HG03108 (cell line): Measurements from ENCODE around the gene MED28.
"Not testable (repeated sequence)": the region's sequence is repeated elsewhere in the genome, so short reads cannot be mapped to it uniquely, and the experiment has no call there.

Source experiments
- ATAC-seq: cut with Tn5 transposase; IDR thresholded peaks from one replicate; pipeline ENCODE4 v1.9.1; 2021; ENCODE audit warnings: moderate library complexity; ENCODE audit not compliant: unreplicated experiment

MED28 gene

DNA sequence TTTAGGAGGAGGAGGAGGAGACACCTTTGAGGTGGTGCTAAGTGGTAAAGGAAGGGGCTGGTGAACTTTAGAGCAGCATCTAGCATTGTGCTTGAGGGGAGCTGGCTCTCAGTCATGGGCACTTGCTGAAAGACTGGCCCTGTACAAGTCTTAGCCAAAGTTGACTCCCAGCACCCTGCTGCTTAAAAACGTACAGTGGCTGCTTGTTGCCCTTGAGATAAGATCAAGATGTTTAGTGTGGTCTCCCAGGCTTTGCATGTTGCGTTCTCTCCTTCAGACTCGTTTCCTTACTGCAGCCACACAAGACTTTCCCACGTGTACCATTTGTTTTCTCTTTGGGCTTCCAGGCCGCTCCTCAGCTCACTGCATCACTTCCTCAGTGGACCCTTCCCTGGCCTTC, 1.8 kb downstream of the MED28 start:
- no peak for ATAC-seq

- ATAC-seq: no peak
These were observed 4.5 kb downstream of the MED28 start for GRCh38 chr4:17618926-17619325.

DNA sequence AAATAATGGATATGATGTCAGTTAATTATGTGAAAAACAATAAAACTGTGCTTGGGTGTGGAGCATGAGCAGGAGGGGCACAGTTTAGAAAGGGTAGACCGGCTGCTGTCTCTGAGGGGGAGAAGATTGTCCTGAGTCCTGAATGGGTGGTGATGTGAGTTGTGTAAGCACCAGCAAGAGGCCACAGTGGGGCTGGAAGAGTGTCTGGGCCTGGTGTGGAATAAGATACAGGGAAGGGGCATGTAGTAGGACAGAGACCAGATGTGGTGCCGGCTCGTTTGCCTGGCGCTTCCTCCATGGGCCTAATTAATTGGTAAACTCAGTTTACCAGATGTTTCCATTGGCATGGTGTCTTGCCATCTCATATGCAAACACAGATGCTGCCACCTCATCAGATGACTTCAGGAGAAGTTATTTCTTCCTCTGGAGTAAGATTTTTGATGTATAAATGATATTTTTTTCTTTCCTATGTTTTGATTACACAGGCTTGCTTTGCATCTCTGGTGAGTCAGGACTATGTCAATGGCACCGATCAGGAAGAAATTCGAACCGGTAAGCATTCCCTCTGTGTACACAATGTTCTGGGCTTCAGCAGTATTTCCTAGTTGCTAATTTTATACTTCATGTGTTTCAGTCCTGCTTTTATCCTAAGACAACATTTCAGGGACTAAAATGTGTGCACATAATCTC, 5.1 kb downstream of the MED28 start:
- ATAC-seq: no peak

DNA sequence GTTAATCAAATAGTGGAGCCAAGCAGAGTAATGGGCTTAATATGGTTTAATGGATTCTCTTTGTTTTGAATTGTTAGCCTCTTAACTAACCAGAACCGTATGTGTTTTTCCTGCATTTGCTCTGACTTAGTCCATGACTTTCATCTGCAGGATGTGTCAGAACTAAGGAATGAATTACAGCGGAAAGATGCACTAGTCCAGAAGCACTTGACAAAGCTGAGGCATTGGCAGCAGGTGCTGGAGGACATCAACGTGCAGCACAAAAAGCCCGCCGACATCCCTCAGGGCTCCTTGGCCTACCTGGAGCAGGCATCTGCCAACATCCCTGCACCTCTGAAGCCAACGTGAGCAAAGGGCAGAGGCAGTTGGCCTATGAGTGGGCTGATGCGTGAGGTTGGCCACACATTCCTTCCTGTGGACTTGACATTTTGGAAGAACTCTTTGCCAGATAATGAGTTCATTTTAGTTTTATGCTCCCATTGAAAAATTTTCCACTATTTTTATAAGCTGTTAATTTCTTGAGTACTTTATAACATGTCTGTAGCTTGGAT, 9.1 kb downstream of the MED28 start:
- no peak for ATAC-seq

- ATAC-seq: no peak
These were observed 10.4 kb downstream of the MED28 start for GRCh38 chr4:17624821-17625220.

DNA sequence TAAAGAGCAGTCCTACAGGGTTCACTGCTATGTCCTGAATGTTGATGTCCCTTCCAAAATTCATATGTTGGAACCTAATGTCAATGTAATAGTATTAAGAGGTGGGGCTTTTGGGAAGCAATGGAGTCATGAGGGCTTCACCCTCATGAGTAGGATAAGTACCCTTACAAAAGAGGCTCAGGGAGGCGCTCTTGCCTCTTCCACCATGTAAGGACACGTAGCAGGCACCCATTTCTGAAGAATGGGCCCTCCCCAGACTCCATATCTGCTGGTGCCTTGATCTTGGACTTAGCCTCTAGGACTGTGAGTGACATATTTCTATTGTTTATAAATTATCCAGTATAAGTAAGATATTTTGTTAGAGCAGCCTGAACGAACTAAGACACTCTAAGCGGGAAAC, 15.8 kb downstream of the MED28 start:
- no peak for ATAC-seq

DNA sequence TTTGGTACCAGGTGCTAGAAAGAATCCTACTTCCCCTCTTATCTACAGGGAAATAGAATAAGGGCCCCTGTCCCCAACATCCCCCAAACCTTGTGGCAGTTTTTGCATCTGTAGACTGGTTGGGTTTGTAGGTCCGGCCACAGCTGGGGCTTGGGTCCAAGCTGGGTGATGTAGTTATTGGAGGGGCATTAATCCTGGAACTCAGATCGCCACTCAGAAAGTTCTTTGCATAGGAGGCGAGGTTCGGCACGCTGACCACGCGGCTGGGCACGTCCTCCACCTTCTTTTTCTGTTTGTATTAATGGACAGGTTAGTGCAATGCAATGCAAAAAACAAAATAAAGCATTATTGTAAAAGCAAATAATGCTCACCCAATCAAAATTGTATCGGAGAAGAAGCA, 19.2 kb downstream of the MED28 start:
- no peak for ATAC-seq

DNA sequence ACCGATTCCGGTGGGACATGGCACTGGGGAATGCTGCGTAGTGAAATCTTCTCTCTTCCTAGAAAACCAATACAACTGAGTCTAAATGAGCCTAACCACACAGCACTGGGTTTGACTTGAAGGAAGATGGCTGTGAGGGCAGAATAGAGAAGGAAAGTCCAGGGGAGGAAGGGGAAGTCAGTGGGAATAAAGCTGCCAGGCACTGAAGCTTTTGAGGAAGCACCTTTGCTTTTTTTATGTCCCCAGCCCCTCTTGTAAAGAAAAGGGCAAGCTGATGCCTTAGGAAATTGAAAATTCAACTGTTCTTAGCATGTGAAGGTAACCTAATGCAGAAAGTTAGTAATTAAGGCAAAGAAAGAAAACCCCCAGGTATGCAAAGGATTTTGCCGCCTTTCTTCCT, 20.6 kb downstream of the MED28 start:
- ATAC-seq: no peak

- no peak for ATAC-seq
These were observed 21.9 kb downstream of the MED28 start for GRCh38 chr4:17636341-17636695.

GRCh38 chr4:17636696-17637622, 22.5 kb downstream of the MED28 start:
- peak; percentile 83 for ATAC-seq

GRCh38 chr4:17639136-17639535, 24.7 kb downstream of the MED28 start:
- no peak for ATAC-seq

DNA sequence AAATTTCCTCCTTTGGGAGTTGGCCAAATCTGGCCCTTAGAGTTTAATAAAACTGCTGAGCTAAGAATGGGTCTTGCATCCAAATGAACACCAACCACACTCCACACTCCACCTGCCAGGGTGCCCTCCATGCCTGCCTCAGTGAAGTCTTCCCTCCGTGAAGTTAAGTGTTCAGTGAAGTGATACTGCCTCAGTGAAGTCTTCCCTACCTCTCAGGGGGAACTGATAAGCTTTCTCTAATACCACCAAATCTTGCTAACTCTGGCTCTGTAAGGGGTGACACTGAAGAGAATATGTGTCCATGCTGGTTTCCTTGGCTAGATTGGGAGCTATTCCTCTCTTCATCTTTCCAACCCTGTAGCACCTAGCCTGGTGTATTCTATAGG, 27.9 kb downstream of the MED28 start:
- no peak for ATAC-seq

GRCh38 chr4:17646693-17647092, 32.3 kb downstream of the MED28 start:
- no peak for ATAC-seq

DNA sequence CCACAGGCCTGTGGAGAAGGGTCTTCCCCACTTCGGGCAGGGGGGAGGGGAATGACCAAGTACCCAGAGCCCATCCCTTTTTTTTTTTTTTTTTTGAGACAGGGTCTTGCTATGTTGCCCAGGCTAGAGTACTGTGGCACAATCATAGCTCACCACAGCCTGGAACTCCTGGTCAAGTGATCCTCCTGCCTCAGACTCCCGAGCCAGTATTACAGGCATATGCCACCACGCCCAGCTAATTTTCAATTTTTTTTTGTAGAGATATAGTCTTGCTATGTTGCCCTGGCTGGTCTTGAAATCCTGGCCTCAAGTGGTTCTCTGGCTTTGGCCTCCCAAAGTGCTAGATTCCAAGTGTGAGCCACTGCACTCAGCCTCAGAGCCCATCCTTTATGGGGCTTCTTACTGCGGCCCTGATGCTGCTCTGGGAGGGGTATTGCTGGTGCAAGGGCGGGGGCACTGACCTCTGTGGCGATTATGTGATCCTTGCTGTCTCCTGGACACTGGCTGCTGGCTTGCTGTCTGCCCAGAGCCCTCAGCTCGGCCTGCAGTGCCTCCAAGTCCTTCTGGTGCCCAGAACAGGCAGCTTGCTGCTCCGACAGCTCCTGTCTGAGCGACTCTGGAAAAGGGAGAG, 32.9 kb downstream of the MED28 start:
- ATAC-seq: no peak

DNA sequence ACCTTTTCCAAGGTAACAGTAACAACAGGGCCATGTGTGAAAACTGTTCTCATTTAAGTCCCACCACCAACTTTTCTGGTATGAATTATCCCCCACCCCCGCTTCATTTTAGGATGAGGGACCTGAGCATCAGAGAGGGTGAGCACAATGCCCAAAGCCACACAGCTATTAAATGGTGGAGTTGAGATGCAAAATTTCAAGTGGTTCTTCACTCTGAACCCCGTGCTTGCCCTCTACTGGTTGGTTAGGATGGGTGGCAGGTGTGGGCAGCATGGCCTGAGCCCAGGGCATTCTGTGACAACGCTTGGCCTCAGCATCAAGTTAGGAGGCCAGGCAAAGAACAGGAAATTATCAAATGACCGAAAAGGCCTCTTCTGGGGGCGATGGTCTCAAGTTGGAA, 33.5 kb downstream of the MED28 start:
- ATAC-seq: no peak

GRCh38 chr4:17650406-17650805, 36.0 kb downstream of the MED28 start:
- no peak for ATAC-seq

DNA sequence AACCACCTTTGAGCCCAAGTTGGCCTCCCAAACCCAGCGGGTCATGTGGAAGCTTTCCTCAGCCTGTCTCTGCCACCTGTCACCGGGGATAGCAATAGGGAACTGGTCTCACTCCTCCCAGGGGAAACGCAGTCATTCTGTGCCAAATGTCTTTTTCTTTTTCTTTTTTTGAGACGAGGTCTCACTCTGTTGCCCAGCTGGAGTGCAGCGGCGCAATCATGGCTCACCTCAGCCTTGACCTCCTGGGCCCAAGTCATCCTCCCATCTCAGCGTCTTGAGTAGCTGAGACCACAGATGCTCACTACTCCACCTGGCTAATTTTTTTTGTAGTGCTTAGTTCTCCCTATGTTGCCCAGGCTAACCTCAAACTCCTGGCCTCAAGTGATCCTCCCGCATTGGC, 40.3 kb downstream of the MED28 start:
- no peak for ATAC-seq

GRCh38 chr4:17657090-17657489, 42.6 kb downstream of the MED28 start:
- ATAC-seq: no peak

DNA sequence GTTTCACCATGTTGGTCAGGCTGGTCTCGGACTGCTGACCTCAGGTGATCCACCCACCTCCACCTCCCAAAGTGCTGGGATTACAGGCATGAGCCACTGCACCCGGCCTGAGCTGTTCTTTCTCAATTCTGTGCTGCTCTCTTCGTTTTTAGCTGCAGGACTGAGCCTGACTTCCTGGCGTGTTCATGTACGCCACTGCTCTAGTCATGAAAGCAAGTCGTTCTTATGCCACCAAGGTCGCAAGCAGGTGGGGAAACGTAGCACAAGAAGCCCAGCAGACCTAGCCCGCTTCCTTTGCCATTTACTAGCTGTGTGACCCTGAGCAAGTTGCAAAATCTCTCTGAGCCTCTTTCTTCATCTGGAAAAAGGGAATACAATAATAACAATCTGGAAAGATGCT, 43.4 kb downstream of the MED28 start:
- no peak for ATAC-seq

DNA sequence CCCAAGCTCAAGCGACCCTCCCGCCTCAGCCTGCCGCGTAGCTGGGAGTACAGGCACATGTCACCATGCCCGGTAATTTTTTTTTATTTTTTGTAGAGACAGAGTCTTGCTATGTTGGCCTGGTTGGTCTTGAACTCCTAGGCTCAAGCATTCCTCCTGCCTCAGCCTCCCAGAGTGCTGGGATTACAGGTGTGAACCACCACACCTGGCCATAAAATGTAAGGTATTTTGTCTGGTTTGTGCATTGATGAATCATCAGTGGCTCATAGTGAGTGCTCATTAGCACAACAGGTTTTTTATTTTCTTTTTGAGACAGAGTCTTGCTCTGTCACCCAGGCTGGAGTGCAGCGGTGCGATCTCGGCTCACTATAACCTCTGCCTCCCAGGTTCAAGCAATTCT, 44.8 kb downstream of the MED28 start:
- not testable (repeated sequence) for ATAC-seq

DNA sequence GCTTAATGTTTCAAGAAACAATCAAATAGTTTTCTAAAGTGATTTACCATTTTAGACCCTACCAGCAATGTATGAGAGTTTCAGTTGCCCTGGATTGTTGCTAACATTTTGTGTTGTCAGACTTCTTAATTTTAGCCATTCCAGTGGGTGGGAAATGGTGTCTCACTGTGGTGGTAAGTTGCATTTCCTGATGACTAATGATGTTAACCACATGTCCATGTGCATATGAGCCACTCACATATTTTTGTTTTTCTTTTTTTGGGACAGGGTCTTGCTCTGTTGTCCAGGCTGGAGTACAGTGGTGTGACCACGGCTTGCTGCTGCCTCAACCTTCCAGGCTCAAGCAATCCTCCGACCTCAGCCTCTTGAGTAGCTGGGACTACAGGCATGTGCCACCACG, 48.3 kb downstream of the MED28 start:
- ATAC-seq: no peak

DNA sequence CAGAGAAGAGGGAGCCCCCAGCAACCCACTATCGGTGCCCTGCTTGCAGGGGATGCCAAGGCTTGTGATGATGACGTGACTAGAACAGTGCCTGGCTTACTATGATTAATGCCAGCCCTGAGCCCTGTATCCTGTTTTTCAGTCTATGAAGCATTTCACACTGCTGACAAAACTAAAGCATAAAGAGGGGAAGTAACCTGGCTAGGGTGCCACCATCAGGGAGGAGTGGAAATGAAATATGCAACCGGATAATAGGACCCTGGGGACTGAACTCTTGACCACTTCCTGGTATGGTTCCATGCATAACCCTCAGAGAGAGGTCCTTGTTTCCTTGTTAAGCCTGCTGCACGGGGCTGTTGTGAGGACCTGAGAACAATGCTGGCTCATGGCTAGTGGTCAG, 50.3 kb downstream of the MED28 start:
- ATAC-seq: peak; percentile 91
